ENCODE data around the gene SYNPR.
"Not testable (repeated sequence)": the region's sequence is repeated elsewhere in the genome, so short reads cannot be mapped to it uniquely, and the experiment has no call there.

The SYNPR gene

DNA sequence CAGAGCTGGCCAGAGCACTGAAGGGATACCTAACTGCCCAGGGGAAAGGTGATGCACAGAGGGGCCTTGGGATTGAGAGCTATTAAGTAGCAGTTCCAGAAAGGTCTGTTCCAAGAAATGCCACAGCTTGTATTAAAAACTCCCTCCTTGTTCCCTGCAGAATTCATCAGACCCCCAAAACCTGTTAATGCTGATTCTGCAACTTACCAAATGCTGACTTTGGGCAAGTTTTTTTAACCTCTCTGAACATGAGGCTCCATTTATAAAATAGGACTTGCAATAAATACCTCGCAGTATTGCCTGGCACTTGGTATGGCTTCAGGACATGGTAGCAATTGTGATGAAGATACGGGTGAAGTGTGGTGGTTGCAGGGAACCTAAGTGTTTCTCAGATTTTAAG, 30.1 kb upstream of the SYNPR start:
- Histone ChIP-seq H3K36me3 (no peaks in the 10 kb centered on the region), H4K20me1 (no peaks in the 10 kb centered on the region), H3K9ac (no peak overlapping the region), H3K4me2 (no peak overlapping the region), H3K27me3 (no peaks in the 10 kb centered on the region), H3K4me3 (no peak overlapping the region), H3K9me3 (replicated peaks in 1 of 11) (no peaks in the 10 kb centered on the region), H3K27ac (no peak overlapping the region), H3K4me1 (no peaks in the 10 kb centered on the region)
- TF ChIP-seq Cebpa-rat (IDR thresholded peaks at IDR 0.05) = no peak

DNA sequence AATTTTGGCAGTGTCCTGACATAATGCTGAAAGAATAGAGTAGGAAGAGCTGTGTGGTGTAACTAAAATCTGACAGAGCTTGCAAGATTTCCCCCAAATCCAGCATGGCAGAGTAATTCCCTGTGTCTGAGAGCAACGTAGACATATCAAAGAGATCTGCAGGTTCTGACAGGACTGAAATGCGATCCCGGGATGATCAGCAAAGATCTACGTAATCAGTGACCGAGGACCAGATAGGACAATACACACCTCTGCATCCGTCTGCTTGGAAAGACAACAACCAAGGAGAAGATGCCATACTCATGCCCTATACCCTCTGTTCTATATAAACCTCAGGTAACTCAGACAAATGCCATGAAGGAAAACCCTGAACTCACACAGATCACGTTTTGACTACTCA, 26.6 kb upstream of the SYNPR start:
- Histone ChIP-seq H3K9ac (no peak overlapping the region), H3K9me3 (replicated peaks in 1 of 11) (peaks cover 0 to 7% (median 0%) of the 10 kb centered on the region in 11 experiments; a peak in 1 of 22 replicates), H3K4me1 (no peaks in the 10 kb centered on the region), H3K27ac (no peak overlapping the region), H3K4me2 (no peak overlapping the region), H3K4me3 (no peak overlapping the region), H4K20me1 (no peaks in the 10 kb centered on the region), H3K36me3 (no peaks in the 10 kb centered on the region), H3K27me3 (no peaks in the 10 kb centered on the region)
- TF ChIP-seq Cebpa-rat (IDR thresholded peaks at IDR 0.05) = no peak

DNA sequence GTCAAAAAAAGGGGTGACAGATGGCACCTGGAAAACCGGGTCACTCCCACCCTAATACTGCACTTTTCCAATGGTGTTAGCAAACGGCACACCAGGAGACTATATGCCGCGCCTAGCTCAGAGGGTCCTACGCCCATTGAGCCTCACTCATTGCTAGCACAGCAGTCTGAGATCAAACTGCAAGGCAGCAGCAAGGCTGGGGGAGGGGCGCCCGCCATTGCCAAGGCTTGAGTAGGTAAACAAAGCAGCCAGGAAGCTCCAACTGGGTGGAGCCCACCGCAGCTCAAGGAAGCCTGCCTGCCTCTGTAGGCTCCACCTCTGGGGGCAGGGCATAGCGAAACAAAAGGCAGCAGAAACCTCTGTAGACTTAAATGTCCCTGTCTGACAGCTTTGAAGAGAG, 22.3 kb upstream of the SYNPR start:
- not testable (repeated sequence) for H3K4me2 ChIP-seq; H3K4me3 ChIP-seq; H3K27me3 ChIP-seq; H3K27ac ChIP-seq; H3K36me3 ChIP-seq; H3K9me3 ChIP-seq (replicated peaks in 1 of 11); H4K20me1 ChIP-seq; H3K9ac ChIP-seq; H3K4me1 ChIP-seq

DNA sequence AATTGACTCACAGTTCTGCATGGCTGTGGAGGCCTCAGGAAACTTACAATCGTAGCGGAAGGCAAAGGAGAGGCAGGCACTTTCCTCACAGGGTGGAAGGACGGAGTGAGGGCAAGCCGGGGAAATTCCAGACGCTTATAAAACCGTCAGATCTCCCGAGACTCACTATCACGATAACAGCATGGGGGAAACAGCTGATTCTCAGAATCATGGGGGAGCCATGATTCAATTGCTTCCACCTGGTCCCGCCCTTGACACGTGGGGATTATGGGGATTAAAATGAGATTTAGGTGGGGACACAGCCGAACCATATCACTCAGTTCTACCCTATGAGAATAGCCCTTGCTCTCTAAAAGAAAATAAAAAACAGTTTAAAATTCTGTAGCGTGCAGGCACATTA, 13.4 kb upstream of the SYNPR start:
- H3K36me3 ChIP-seq = no peaks in the 10 kb centered on the region
- H3K4me2 ChIP-seq = no peak overlapping the region
- H3K27ac ChIP-seq = no peak overlapping the region
- no peak overlapping the region for H3K4me3 ChIP-seq
- no peak for TF ChIP-seq Cebpa-rat (IDR thresholded peaks at IDR 0.05)
- H3K27me3 ChIP-seq = no peaks in the 10 kb centered on the region
- no peaks in the 10 kb centered on the region for H3K4me1 ChIP-seq
- H3K9me3 ChIP-seq (replicated peaks in 1 of 11) = no peaks in the 10 kb centered on the region
- H4K20me1 ChIP-seq = no peaks in the 10 kb centered on the region
- H3K9ac ChIP-seq = no peak overlapping the region

DNA sequence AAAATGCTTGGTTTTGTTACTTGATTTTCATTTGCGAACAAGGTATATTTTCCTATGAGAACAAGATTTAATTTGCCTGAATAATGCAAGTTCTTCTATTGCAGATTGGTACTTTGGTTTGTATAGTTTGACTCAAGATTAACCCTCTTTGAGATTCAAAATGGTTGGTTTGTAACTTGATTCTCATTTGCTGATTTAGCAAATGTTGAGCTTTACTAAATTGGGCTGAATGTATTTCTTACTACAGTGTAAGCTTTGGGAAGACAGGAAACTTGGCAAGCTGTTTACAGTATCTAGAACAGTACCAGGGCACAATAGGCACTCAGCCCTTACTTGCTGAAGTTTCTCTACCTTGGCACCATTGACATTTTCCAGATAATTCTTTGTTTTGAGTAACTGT, 3.7 kb upstream of the SYNPR start:
- no peak for TF ChIP-seq Cebpa-rat (IDR thresholded peaks at IDR 0.05)
- H3K27ac ChIP-seq = no peak overlapping the region
- no peak overlapping the region for H3K9ac ChIP-seq
- no peaks in the 10 kb centered on the region for H3K27me3 ChIP-seq
- H3K9me3 ChIP-seq (replicated peaks in 1 of 11) = peaks cover 0 to 7% (median 0%) of the 10 kb centered on the region in 11 experiments; a peak in 3 of 22 replicates
- no peaks in the 10 kb centered on the region for H4K20me1 ChIP-seq
- no peaks in the 10 kb centered on the region for H3K36me3 ChIP-seq
- no peak overlapping the region for H3K4me2 ChIP-seq
- no peaks in the 10 kb centered on the region for H3K4me1 ChIP-seq
- no peak overlapping the region for H3K4me3 ChIP-seq

DNA sequence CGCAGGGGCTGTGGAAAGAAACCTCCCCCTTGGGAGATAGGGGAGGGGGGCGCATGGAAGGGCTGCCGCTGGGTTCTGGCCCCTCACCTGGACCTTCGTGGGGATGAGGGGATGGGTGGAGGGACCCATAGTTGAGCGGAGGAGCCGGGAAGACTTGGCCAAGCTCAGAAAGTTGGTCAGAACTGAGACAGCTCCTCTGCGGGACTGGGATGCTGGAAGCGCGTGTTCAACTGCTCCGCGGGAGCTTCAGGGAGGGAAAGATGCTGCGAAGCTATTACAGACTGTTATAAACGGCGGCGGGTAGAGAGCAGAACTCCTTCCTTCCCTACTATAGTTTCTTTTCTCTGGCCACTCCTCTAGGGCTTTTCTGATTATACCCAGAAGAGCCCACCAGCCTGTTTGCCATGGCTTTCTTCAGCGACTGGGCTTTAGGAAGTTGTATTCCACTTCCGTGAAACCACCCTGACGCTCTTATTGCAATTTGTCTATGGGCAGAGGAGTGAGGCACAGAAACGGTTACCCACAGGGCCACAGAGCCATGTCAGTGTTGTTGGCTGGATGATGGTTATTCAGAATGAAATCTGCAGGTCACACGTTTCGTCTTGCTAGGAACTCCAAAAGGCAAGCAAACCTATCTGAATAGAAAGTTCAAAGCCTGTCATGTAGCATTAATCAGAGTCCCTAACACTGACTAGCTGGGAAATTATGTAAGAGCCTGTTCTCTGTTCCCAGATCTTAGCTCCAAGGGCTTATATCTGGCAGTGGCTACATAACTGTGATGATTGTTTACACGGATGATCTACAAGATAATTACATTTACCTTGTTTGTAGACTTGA, 1.1 kb downstream of the SYNPR start:
- Histone ChIP-seq H3K4me3 (no peak overlapping the region), H3K36me3 (no peaks in the 10 kb centered on the region), H4K20me1 (no peaks in the 10 kb centered on the region), H3K4me2 (no peak overlapping the region), H3K4me1 (no peaks in the 10 kb centered on the region), H3K27me3 (no peaks in the 10 kb centered on the region), H3K27ac (no peak overlapping the region), H3K9ac (no peak overlapping the region), H3K9me3 (replicated peaks in 1 of 11) (peaks cover 0 to 7% (median 0%) of the 10 kb centered on the region in 11 experiments; a peak in 3 of 22 replicates)
- no peak for TF ChIP-seq Cebpa-rat (IDR thresholded peaks at IDR 0.05)

DNA sequence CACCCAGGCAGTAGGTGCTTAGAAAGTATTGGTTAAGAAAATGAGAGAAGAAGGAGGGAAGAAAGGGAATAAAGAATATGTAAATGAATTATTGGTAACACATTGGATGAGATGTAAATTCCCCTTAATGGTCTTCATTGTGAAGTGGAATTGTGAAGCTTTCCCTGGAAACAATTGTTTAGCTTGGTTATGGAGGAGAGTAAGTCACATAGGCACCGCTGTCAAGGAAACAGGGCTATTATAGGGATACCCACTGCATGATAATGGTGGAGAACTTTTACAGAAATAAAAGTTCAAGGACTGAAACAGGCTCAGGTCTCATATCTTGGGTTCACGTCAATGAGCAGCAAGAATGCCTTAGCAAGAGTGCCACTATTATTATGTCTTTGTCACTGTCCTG, 9.5 kb downstream of the SYNPR start:
- no peak for TF ChIP-seq Cebpa-rat (IDR thresholded peaks at IDR 0.05)
- Histone ChIP-seq H3K9me3 (replicated peaks in 1 of 11) (no peaks in the 10 kb centered on the region), H3K36me3 (no peaks in the 10 kb centered on the region)

DNA sequence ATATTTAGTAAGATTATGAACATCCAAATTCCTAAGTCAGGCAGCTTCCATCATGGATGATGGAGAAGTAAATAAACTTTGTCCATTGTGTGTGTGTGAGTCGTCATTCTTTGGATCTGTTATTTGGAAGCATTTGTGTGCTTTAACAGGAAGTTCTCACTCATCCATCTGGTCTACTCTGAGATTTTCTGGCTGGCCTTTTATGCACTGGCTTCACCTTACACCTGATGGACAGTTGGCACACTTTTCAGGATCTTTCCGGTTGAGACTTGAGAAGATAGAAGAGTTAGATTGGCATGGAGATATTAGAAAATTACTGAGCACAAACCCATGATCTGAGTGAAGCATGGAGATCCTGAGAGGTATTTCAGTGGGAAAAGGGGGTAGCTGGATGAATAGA, 12.6 kb downstream of the SYNPR start:
- H3K36me3 ChIP-seq = no peaks in the 10 kb centered on the region
- no peak overlapping the region for H3K27ac ChIP-seq
- no peak overlapping the region for H3K4me3 ChIP-seq
- H3K27me3 ChIP-seq = no peaks in the 10 kb centered on the region
- no peaks in the 10 kb centered on the region for H4K20me1 ChIP-seq
- no peak overlapping the region for H3K9ac ChIP-seq
- H3K4me1 ChIP-seq = no peaks in the 10 kb centered on the region
- no peak overlapping the region for H3K4me2 ChIP-seq
- H3K9me3 ChIP-seq (replicated peaks in 1 of 11) = no peaks in the 10 kb centered on the region
- no peak for TF ChIP-seq Cebpa-rat (IDR thresholded peaks at IDR 0.05)

More for the DNA sequence above, 9.5 kb downstream of the SYNPR start:
- H3K4me3 ChIP-seq = no peak overlapping the region
- no peaks in the 10 kb centered on the region for H4K20me1 ChIP-seq
- no peaks in the 10 kb centered on the region for H3K27me3 ChIP-seq
- H3K9ac ChIP-seq = no peak overlapping the region
- no peak overlapping the region for H3K4me2 ChIP-seq
- no peaks in the 10 kb centered on the region for H3K4me1 ChIP-seq
- H3K27ac ChIP-seq = no peak overlapping the region

DNA sequence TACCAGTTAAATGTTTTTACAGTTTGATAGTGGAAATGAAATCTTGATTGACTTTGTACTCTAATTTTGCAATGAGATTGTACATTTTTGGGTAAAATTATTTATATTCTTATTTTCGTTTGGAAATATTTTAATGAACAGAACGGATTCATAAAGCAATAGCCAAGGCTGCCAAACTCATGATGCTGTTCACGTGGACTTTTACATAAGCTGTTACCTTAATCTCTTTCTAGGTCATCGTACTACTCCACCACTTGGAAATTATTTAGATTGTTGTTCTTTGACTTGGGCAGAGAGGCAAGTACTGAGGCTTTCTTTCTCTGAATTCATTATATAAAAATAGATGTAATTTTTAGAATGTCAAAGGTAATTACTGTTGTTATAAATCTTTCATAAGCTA, 16.2 kb downstream of the SYNPR start:
- TF ChIP-seq Cebpa-rat (IDR thresholded peaks at IDR 0.05) = no peak
- H3K9ac ChIP-seq = no peak overlapping the region

DNA sequence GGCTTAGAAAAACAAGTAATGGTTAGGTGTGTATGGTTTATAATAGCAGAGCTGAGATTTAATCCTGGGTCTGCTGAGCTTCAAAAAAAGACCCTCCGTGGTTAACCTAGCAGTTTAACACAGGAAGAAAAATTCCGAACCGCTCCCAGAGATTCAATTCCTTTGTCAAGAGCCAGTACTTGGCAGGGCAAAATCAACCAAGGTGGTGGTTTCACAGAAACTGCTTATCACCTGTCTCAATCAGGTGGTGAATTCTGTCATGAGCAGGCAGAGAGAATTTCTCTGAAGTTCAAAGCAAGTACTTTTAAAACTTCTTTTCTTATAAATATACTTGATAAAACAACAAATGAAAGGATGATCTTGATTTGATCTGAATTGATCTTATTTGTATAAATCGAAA, 17.2 kb downstream of the SYNPR start:
- no peaks in the 10 kb centered on the region for H3K27me3 ChIP-seq
- TF ChIP-seq Cebpa-rat (IDR thresholded peaks at IDR 0.05) = no peak

More for the DNA sequence above, 16.2 kb downstream of the SYNPR start:
- Histone ChIP-seq H4K20me1 (no peaks in the 10 kb centered on the region), H3K4me1 (no peaks in the 10 kb centered on the region), H3K4me3 (no peak overlapping the region), H3K4me2 (no peak overlapping the region), H3K9me3 (replicated peaks in 1 of 11) (peaks cover 15 to 30% (median 22%) of the 10 kb centered on the region in 11 experiments), H3K27ac (no peak overlapping the region), H3K27me3 (no peaks in the 10 kb centered on the region), H3K36me3 (no peaks in the 10 kb centered on the region)

More for the DNA sequence above, 17.2 kb downstream of the SYNPR start:
- Histone ChIP-seq H4K20me1 (no peaks in the 10 kb centered on the region), H3K27ac (no peak overlapping the region), H3K4me3 (no peak overlapping the region), H3K36me3 (no peaks in the 10 kb centered on the region), H3K4me1 (no peaks in the 10 kb centered on the region), H3K9ac (no peak overlapping the region), H3K9me3 (replicated peaks in 1 of 11) (peaks cover 15 to 34% (median 22%) of the 10 kb centered on the region in 11 experiments), H3K4me2 (no peak overlapping the region)
